GM12874 (cell line): Measurements from ENCODE around the gene STRIP2.

ENCODE experiments used
- TF ChIP-seq, protein P1 (sequence below): IDR thresholded peaks from 2 replicates; pipeline ENCODE4 v1.5.1; 2011; ENCODE audit warnings: low read depth, mild to moderate bottlenecking, control low read depth, low read length, moderate library complexity; ENCODE audit not compliant: insufficient read depth

STRIP2 gene

DNA sequence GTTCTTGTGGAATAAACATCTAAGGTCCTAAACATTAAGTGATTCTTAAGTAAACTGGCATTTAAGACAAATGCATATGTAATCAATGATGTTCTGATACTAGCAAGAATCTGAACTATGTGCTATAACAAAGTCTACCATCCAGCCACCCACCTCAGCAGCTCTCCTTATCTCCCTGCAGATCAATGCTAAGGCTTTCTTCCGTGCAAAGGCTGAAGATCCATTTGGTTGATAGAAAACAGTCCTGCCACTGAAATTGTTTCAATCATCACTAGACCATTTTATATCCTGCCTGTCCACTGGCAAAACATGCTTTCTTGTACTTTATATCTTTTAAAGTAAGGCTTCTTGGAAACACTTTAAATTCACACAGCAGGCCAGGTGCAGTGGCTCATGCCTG, 61.8 kb downstream of the STRIP2 start:
- TF ChIP-seq, protein P1, sequence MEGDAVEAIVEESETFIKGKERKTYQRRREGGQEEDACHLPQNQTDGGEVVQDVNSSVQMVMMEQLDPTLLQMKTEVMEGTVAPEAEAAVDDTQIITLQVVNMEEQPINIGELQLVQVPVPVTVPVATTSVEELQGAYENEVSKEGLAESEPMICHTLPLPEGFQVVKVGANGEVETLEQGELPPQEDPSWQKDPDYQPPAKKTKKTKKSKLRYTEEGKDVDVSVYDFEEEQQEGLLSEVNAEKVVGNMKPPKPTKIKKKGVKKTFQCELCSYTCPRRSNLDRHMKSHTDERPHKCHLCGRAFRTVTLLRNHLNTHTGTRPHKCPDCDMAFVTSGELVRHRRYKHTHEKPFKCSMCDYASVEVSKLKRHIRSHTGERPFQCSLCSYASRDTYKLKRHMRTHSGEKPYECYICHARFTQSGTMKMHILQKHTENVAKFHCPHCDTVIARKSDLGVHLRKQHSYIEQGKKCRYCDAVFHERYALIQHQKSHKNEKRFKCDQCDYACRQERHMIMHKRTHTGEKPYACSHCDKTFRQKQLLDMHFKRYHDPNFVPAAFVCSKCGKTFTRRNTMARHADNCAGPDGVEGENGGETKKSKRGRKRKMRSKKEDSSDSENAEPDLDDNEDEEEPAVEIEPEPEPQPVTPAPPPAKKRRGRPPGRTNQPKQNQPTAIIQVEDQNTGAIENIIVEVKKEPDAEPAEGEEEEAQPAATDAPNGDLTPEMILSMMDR: no peak

DNA sequence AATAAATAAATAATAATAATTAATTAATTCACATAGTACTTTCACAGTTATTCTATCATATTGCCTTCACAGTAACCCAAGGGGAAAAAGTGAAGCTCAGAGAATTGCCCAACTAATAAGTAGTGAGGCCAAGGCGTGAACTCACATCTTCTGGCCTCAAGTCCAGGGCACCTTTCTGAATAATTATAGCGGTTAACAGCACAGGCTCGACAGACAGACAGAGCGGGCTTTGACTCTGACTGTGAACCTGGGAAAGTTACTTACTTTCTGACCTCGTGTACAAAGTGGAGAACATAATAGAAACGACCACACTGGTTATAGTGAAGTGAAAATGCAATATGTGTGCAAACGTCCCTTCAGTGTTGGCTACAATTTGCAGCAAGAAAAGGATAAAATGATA, 62.4 kb downstream of the STRIP2 start:
- TF ChIP-seq, protein P1: no peak

DNA sequence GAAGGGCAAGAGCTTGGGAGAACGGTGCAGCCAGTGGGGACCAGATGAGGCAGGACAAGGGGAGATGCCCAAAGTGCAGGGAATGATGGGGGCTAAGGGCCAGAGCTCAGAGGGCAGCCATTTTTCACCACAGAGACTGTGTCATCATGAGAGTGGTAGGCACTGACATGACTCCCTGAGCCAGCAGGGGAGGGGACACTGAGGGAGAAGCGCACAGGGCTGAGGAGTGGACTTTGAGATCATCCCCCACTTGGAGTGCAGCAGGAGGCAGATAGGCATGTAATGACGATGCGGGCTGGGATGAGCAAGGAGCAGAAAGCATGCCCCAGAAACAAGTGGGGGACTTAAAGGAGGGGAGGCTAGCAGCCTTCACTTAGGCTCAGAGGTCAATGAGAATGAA, 62.9 kb downstream of the STRIP2 start:
- TF ChIP-seq, protein P1: no peak

DNA sequence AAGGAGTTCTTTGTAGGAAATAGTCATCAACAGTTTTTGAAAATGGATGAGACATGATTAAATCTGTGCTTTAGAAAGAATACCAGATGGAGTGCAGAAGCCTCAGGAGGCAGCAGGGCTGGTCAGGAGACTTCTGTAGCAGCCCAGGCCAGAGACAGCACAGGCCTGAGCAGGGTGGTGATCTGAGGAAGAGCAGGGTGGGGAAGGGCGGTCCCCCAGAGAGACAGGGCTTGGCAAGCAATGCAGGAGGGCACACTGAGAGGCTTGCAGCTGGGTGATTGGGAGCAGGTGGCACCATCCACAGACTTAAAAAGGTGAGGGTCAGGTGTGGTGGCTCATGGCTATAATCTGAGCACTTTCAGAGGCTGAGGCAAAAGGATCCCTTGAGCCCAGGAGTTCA, 63.8 kb downstream of the STRIP2 start:
- TF ChIP-seq, protein P1: no peak

DNA sequence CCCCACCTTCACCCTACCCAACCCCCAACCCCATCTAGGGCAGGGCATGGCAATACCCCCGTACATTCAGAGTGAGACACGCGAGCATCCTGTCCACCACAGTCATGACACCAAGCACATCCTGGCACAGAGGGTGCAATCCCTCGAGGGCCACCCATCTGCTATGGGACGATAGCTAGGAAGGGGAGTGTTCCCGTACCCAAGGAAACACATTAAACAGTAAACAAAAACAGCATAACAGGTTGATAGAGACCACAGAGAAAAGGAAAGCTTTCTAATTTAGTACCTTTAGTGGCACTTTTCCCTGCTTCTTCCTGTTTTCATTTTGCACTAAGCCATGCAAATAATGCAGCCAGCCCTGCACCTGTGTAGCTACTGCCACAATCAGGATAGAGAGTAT, 65.8 kb downstream of the STRIP2 start:
- TF ChIP-seq, protein P1: no peak

DNA sequence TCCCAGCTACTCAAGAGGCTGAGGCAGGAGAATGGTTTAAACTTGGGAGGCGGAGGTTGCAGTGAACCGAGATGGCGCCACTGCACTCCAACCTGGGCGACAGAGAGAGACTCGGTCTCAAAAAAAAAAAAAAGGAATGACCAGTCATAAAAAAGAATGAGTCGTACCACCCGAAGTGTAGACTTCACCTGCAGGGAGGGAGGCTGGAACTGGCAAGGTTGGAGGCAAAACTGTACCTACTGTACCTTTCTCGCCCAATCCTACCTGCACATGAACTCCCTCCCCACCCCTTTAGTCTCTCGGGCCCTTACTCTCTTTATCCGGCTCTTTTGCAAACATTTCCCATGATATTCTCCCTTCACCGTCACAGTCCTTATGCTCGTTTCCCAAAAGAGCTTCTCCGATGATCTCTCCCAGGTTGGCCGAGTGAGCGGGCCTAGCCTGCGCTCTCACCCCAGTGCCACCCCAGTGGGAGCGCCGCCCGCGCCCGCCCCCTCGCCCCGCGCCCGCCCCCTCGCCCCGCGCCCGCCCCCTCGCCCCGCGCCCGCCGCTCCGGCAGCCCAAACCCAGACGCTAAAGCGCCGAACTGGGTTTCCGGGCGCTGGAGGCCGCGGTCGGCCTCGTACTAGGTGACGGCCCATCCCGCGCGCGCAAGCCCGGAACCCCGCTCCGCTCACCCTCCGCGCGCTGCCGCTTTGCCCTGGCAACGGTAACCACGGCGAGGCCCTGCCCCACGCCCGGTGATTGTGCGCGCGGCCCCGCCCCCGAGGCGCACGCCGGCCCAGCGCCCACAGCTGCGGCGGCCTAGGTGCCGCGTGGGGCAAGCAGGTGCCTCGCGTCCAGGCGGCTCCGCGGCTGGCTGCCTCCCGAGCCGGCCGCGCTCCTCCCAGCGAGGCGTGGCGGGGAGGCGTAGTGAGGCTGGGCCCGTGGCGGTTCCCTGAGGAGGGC, 67.8 kb downstream of the STRIP2 start, which contains the start of gene SMKR1:
SMKR1 (plus strand) TSS at position 772 of the 948 bp plus-strand sequence. CDS start 294 bp downstream, outside the sequence.
- TF ChIP-seq, protein P1: no peak

DNA sequence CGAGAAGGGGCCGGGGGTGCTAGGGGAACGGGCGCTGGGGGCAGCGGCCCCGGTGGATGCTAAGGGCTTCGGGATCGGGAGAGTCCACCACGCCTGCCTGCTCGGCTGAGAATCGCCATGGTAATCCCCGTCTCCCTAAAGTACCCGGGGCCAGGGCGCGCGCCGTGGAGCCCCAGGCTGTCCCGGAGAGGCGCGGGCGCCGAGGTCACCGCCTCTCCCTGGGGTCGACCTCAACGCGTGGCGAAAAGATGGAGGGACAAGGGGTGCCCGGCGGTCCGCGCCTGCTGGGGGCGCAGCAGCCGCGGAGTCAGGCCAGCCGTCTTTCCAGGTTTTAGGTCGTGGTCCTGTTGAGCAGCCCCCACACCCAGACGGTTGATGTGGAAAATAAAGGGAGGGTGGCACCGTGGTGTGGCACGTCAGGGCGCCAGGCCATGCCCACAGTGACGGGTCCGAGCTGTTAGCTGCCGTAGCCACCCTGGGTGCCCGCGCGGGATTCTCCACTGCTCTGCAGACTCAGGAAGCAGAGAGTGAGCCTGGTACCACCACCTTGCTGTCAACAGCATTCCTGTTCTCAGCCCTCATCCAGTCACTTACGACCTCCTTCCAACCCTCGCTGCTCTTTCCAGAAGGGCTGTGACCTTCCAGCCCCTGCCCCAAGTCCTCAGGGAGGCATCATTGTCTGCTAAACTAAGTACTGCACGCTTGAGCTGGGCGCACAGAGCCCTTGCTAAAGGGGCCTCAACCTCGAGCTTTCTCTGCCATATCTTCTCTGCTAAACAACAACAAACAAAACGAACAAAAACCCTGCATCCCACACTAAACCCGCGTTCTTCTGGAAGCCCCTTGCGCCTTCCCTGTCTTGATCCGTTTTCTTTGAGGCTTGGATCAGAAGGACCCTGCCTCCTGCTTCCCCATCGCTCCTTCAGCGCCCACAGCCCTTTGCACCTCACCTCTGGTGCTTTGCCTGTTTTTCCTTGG, 68.8 kb downstream of the STRIP2 start:
- TF ChIP-seq, protein P1: 0 out of 2 replicates have a peak, but pooled peaks have one; percentile 11
